ENCODE results near the gene GTPBP1.
A peak's percentile ranks its signal among the peaks of the same experiment; 100 is the strongest.

GTPBP1 gene

GRCh38 chr22:38727123-38727522 lies 21.4 kb downstream of the GTPBP1 start:
- no peak for DNase-seq

GRCh38 chr22:38727530-38728451 lies 22.0 kb downstream of the GTPBP1 start:
- no peak for DNase-seq

GRCh38 chr22:38728871-38729796 lies 23.4 kb downstream of the GTPBP1 start:
- no peak for DNase-seq

- DNase-seq = no peak
Measured at GRCh38 chr22:38729946-38730345, 24.2 kb downstream of the GTPBP1 start.

- DNase-seq = no peak
Measured at GRCh38 chr22:38730411-38730871, 24.7 kb downstream of the GTPBP1 start.

GRCh38 chr22:38731703-38732161 lies 26.0 kb downstream of the GTPBP1 start:
- no peak for DNase-seq

GRCh38 chr22:38732251-38732815 lies 26.6 kb downstream of the GTPBP1 start:
- peak in 1 of 2 experiments; percentile 20 for DNase-seq

- peak; percentile 25 to 59 for DNase-seq
Measured at GRCh38 chr22:38733329-38733723, 27.6 kb downstream of the GTPBP1 start.

- DNase-seq = peak; percentile 68 to 88
Measured at GRCh38 chr22:38733724-38734381, 28.1 kb downstream of the GTPBP1 start.

- DNase-seq = no peak
Measured at GRCh38 chr22:38734421-38735100, 28.8 kb downstream of the GTPBP1 start.

GRCh38 chr22:38735126-38735464 lies 29.4 kb downstream of the GTPBP1 start:
- no peak for DNase-seq

GRCh38 chr22:38735465-38736256 lies 29.9 kb downstream of the GTPBP1 start:
- DNase-seq = no peak

- peak in 1 of 2 experiments; percentile 21 for DNase-seq
Measured at GRCh38 chr22:38736257-38736570, 30.5 kb downstream of the GTPBP1 start.

GRCh38 chr22:38737302-38738060 lies 31.7 kb downstream of the GTPBP1 start:
- no peak for DNase-seq

- DNase-seq = no peak
Measured at GRCh38 chr22:38738475-38739070, 32.8 kb downstream of the GTPBP1 start.

- no peak for DNase-seq
Measured at GRCh38 chr22:38739300-38740055, 33.7 kb downstream of the GTPBP1 start.

GRCh38 chr22:38740116-38740723 lies 34.5 kb downstream of the GTPBP1 start:
- DNase-seq = peak in 1 of 2 experiments; percentile 23

GRCh38 chr22:38740754-38741153 lies 35.0 kb downstream of the GTPBP1 start:
- peak in 1 of 2 experiments; percentile 27 for DNase-seq

GRCh38 chr22:38741166-38741565 lies 35.4 kb downstream of the GTPBP1 start:
- no peak for DNase-seq
